ENCODE results near the gene HRH3.

DNA sequence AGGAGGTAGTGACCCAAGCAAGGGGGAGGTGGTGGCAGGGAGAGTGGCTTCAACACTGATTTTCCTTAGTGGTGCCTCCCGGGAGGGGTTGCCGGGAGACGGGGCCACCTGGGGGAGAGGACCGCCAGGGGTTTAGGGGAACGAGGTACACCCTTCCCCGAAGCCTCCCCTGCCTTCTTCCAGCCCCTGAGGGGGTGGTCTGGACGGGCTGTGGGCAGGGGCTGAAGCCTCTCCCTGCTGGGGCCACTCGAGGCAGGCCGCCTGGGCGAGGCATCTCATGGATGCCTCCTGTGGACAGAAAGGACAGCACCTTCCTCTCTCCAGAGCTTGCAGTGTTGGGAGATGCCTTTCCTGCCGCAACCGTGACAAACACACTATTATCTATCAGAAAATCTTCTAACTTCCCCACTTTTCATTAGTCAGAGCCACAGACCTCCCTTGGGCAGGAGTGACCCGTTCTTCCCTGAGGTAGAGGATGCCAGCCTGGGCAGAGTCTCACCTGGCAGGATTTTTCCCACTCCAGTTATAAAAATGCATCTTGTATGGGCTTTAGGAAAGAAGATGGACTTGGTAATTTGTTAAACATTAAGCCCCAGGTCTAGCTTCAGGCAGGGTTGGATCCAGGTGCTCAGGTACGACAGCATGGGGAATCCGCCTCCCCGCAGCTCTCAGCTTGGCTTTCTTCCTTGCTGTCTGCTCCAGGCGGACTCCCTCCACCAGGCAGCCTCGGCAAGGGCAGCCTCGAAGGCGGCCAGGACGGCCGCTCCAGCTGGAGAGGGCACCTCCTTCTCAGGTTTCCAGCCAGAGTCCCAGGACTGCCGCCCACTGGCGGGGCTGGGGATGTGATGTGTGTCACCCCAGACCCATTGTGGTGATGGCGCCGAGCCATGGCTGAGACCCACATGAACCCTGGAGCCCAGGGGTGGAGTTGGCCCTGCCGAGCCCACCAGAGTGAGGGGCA lies 11.0 kb downstream of the HRH3 start:
- TF ChIP-seq POLR2A (IDR thresholded peaks at IDR 0.05; ENCODE audit: low read depth, low read length) (no peak), POLR2AphosphoS5 (IDR thresholded peaks at IDR 0.05; ENCODE audit: low read depth, low read length) (no peak), TAF1 (IDR thresholded peaks at IDR 0.05; ENCODE audit: borderline replicate concordance, low read depth, low read length) (no peak)

Measured in GM12892 (cell line).